Ammon's horn (tissue), 1 donor: ENCODE measurements around the gene COL19A1.

Experiments used
- DNase-seq: peaks from one replicate; pipeline ENCODE4 v3.0.0-alpha.2; 2016; ENCODE audit warnings: low spot score

The COL19A1 gene

DNA sequence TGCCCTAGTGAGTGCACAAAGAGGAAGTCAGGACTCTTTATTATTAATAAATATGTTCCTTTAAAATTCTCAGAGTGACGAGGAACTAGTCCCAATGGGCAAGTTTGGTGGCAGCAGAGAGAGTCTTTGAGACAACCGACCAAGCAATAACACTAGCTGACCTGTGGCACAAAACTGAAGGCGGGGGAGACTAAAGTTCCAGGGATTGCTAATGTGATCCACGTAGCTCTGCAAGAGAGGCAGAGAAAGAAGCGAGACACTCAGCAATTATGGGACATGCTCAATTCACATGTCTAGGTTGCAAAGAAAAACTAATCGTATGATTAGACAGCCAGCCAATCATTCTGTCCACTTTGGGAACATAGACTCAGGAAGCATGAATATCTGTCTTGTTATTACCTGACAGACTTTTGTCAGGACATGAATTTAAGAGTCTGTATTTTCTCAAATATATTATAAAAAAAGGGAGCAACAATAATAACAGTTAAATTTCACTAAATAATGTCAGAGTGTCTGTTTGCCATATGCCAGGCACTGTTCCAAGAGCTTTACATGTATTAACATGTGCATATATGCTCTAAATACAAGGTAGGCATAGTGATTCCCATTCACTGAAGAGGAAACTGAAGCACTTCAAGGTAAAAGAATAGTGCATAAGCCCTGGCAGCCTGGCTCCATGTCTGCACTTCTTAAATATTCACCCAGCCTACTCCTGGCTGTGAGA is 355.5 kb downstream of the COL19A1 start:
- DNase-seq, result no peak

DNA sequence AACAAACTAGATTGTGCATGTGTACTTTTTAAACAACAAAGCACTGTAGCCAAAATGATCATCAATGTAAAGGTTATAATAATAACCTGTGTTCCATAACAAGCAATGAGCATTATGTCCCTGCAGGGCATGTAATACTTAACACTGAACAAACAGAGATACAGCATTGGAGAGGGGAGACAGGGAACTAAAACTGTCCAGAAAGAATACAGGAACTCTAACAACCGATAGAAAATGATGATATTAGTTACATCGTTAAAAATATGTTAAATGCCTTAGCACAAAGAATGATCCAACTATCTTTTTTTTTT is 356.0 kb downstream of the COL19A1 start:
- DNase-seq, result no peak

DNA sequence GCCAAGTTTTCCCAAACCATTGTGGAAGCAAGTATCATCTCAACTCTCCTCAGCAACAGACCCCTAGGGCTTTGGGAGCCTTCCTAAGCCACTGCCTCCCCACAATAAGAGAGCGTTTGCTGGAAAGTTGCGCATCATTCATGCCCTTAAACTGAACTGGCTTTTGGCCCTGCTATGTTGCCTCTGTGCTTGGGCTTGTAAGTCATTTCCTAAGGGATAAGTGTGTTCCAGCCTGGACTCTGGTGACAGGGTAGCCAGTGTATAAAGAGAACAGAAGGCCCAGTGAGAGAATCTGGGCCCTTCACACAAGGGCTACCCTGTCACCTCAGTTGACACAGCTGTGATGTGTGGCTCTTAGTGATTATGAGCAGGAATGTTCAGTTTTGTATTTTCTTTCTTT is 358.7 kb downstream of the COL19A1 start:
- DNase-seq, result peak; percentile 59

DNA sequence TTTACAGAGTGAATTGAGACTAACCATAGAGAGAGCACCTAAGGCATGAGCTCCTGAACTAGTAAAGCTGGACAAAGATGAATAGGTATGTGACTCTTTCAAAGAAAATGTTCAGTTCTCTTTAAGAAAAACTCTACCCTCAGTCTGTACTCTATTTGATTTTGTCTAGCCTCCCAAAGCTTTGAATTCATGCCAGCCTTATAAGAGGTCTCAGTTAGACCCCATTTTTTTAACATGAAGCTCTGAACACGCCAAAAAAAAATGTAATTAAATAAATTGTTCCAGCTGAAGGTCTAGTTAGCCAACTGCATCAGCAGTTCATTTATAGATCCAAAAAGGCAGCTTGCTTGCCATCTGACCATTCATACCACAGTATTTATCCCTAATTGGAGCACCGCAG is 365.0 kb downstream of the COL19A1 start:
- no peak for DNase-seq

DNA sequence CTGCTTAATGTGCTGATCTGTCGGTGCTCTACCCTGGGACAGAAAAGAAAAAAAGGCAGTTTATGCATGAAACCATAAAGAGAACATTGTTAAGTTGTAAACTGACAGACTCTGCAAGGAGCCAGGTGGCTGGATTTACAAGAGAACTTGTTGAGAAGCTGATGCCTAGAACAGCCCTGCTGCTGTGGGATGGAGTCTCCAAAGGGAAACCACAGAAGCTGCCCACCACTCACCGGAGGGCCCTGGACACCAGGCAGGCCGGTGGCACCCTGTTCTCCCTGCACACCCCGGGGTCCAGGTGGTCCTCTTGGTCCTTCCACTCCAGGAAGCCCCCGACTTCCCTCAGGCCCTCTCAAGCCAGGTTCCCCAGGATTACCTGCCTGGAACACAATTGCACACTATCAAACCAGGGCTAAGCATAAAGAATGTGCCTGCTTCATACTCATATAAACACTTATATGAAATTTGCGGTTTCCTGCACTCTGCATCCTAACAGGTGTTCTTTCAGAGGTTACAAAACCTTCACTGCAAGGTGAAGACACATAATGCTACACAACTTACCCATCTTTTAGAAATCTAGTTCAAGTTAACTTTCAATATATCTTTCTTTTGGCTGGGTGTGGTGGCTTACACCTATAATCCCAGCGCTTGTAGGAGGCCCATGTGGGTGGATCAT is 368.3 kb downstream of the COL19A1 start:
- no peak for DNase-seq

DNA sequence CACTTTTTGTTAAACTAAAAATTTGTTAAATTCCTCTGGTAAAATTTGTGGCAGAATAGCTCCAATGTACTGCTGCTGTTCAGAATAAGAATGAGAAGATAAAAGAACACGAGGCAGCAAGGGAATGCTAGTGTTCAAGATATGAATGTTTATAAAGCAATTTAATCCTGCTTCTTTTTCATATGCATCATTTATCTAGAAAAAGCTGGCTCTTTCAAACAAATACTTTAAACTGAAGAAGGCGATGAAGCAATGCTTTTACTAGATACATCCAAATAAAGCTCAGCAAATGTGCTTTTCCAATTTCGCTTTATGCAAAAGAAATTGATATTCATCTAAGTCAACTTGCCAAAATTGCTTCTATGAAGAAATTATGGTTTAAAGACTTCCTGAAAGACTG is 370.0 kb downstream of the COL19A1 start:
- DNase-seq, result no peak

DNA sequence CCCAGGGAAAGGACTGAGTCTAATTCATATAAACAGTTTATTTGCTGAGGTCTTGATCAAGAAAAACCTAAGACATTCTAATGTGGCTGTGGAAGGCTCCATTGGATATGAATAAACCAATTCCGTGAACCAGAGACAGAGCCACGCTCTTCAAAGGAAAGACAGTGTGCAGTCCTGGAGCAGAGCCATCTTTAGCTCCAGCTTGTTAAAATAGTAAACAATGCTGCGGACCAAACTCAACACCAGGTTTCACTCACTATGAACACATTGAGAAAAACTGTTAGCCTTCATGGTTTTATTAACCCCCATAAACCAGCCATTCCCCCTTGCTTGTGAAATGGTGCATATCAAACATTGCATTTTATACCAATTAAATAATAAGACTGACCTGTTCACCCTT is 374.7 kb downstream of the COL19A1 start:
- no peak for DNase-seq

DNA sequence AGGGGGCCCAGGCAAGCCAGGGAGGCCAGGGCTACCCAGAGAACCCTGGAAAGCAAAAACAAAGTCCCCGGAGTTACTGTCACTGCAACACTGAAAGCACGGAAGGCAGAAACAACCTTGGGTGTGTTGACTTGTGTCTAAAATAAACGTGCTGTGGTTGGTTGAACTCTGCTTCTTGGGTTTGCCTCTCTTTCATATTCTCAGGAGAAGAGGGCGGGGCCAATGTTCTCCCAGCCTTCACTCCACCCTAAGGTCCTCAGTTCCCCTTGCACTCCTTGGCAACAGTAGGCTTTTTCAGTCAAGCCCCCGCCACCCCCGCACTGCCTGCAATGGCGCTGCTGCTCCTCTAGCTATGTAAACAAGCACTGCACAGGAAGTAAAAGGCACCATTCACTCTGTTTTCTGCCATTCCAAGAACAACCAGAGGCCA is 375.6 kb downstream of the COL19A1 start:
- DNase-seq, result no peak

DNA sequence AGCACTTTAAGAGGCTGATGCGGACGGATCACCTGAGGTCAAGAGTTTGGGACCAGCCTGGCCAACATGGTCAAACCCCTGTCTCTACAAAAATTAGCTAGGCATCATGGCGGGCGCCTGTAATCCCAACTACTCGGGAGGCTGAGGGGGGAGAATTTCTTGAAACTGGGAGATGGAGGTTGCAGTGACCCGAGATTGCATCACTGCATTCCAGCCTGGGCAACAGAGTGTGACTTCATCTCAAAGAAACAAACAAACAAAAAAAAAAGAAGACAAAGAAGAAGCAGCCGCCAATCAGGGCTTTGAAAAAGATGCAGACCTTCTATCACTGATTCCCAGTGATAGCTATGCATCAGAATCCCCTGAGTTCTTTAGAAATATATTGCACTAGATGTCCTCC is 379.8 kb downstream of the COL19A1 start:
- no peak for DNase-seq

DNA sequence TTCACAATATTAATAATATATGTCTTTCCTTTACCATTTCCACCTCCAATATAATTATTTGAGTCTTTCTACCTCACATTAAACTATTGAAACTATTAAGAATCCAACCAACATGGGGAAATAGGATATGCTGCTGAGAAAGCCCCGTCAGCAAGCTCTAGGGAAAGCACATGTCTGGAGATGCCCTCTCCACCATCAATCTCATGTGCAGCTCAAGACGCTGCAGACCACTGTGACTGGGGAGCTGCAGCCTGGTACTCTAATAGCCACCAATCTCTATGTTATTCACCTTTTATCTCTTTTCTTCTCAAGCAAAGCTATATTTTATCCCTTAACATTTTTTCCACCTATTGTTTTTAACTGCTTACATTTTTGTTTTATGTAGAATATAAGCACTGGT is 386.2 kb downstream of the COL19A1 start:
- DNase-seq, result no peak

DNA sequence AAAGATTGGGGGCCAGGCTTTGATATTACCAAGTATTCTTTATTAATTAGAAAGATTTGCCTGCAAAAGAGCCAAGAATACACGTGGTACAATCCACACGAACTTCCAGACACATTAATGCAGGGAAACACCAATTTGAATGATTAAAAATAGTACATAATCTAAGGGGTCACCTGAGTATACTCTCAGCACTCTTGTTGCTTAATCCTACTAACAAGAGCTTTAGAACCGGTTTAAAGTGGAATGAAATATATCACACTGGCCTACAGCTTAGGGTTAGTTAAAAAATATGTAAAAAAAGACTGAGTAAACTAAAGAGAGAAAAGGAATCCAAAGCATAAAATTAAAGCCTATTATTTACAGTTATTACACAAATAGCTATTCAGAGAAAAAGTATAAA is 387.6 kb downstream of the COL19A1 start:
- no peak for DNase-seq

DNA sequence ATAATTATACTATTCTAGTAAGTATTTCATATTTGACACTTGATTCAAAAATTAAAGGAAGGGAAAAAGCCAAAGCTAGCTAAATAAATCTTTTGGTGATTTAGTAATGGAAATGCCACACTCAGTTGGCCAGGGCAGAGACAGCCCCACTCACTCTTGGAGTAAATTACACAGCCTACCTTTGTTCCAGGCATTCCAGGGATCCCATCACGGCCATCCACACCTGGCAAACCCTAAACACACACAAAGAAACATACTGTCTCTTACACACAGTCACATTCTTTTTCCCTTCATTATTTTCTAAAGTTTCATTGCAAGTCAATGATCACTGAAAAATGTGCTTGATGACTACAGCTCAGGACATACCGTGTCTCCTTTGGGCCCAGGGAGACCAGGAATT is 388.4 kb downstream of the COL19A1 start:
- DNase-seq, result no peak

DNA sequence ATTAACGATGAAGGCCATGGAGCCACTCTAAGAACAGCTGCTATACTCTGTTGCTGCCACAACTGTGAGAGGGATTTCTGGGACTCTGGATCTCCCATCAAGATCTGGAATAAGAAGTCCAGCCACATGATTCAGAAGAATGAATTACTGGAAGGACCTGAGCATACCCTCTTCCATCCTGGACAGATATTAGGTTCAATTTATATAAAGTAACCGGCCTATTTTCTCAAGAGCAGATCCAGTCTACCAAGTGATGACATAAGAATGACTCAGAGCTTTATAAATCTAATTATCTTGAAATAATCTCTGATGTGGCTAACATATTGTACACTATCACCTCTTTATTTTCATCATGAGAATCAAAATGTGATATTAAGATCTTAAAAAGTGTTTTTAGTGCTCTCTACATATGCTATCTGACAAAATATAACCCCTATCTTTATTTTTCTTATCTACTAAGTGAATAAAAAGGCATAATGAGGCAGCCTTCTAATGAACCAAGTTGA is 391.5 kb downstream of the COL19A1 start:
- no peak for DNase-seq

DNA sequence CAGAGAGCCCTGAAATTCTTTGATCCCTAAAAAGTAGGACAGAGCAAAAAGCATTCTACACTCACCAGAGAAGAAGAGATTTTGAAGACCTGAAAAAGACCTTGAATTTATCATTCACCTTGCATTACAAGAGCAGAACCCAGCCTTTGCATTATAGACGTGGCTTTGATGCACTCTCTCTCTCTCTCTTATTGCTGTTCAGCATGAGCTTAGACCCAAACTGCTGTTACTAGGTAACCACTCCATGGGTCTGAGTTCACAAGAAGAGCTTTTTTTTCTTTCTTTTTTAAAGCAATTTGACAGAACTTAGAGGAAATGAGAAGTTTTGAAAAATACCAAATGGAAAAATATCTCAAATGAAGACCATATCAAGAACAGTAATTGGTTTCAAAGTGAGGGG is 392.1 kb downstream of the COL19A1 start:
- no peak for DNase-seq
